Stomach (tissue), 9 donors: ENCODE measurements around the gene ARL14EP. TPM values are rescaled to one million over a fixed set of nuclear protein-coding genes. Genes with fewer than 3 reads are reported as not detected.

Source experiments
- DNase-seq, 2 donors: peaks; one replicate each; pipeline versions ENCODE4 v3.0.0 to v3.0.0-alpha.2; 2013 to 2019
- H3K27ac ChIP-seq, 5 donors: fragments of 200-600 bp in 4 of 5; sonication (generic) in 4 of 5; one replicate each; pipeline ENCODE4 v1.5.1; 2013 to 2019; ENCODE audit warnings: mild to moderate bottlenecking in 1 of 5, moderate library complexity in 1 of 5
- H3K27me3 ChIP-seq, 3 donors: fragments of 200-600 bp; sonication (generic); one replicate each; pipeline ENCODE4 v1.5.1; 2017 to 2019; ENCODE audit warnings: mixed run types in 1 of 3
- H3K36me3 ChIP-seq, 4 donors: fragments of 200-600 bp; sonication (generic); 1 replicate in 3 of 4; 2 replicates in 1 of 4; pipeline ENCODE4 v1.5.1; 2016 to 2019
- H3K4me1 ChIP-seq, 4 donors: fragments of 200-600 bp; sonication (generic); one replicate each; pipeline ENCODE4 v1.5.1; 2016 to 2019
- H3K4me3 ChIP-seq, 4 donors: fragments of 200-600 bp; sonication (generic) in 3 of 4; one replicate each; pipeline ENCODE4 v1.5.1; 2016 to 2019; ENCODE audit warnings: mild to moderate bottlenecking in 1 of 4
- H3K9me3 ChIP-seq, 4 donors: fragments of 200-600 bp; sonication (generic); one replicate each; pipeline ENCODE4 v1.5.1; 2016 to 2019
- EP300 ChIP-seq: sonication (generic); formaldehyde crosslinking; IDR thresholded peaks from one replicate; pipeline ENCODE4 v1.6.1; 2017; ENCODE audit warnings: antibody characterized with exemption
- POLR2A ChIP-seq, 4 donors: fragments of 450-650 bp; IDR thresholded peaks; one replicate each; pipeline ENCODE4 v1.6.1; 2016; ENCODE audit warnings: antibody characterized with exemption in 4 of 4, control low read depth in 2 of 4, mild to moderate bottlenecking in 1 of 4, moderate library complexity in 1 of 4
- POLR2AphosphoS5 ChIP-seq, 3 donors: sonication (generic); formaldehyde crosslinking; IDR thresholded peaks; one replicate each; pipeline ENCODE4 v1.6.1; 2016; ENCODE audit warnings: antibody characterized with exemption in 3 of 3
- WGBS, 5 donors: extraction: QIAGEN DNeasy Blood & Tissue Kit in 3 of 5; methylation state at CpG; one replicate each; pipeline versions ENCODE4 v1.1.5 to v1.1.7; 2013 to 2018; 5-methylcytosine and 5-hydroxymethylcytosine counted together
- intact Hi-C: fragments of 100-400 bp; cut with DNase I; formaldehyde crosslinking; loops from one replicate; pipeline ENCODE4 v1.15.1; 2023; ENCODE audit warnings: low total_unique reads
- polyA plus RNA-seq, 3 donors: library from polyadenylated mRNA; stranded (reverse); fragments of 200-250 nt; gene quantifications; one replicate each; pipeline ENCODE4 v1.2.3, GENCODE V29; 2013
- total RNA-seq, 5 donors: library from RNA; depleted of rRNA; stranded (reverse); fragments of >200 nt; gene quantifications; one replicate each; pipeline versions ENCODE4 v1.1.0 to v1.2.3, GENCODE V29; 2014 to 2016
- TF ChIP-seq, protein P1 (sequence below), 7 experiments: fragments of 450-650 bp in 4 of 7; fragments of 200-600 bp in 3 of 7; sonication (generic) in 3 of 7; IDR thresholded peaks; one replicate each; pipeline ENCODE4 v1.5.1; 2016 to 2019; ENCODE audit warnings: antibody characterized with exemption in 7 of 7, control low read depth in 2 of 7, mild to moderate bottlenecking in 1 of 7
- donor health status: healthy with polysubstance abuse.
- donor health status: Bipolar disorder and iron deficiency.
- donor health status: healthy.

ARL14EP gene
- total and polyA plus RNA-seq, 8 donors, result 1.2 to 47.7 (median 15.4) TPM

DNA sequence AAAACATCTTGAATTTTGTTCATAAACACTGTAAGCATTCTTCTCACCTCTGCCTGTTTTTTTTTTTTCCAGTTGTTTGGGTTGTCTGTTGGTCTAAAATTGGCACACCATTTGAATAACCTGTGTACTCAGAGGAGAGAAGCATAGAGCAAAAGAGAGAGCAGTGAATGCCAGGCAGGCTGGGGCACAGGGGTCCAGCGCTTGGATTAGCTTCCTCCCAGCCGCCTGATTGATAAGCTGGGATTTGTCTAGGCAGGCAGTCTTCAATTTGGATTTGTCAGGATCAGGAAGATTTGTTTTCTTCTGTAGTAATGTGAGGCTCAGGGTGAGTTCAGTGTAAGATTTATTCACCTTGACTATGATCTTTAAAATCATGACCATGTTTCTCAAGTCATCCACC is 59.0 kb downstream of the ARL14EP start:
- H3K36me3 ChIP-seq, result no peaks in the 10 kb centered on the region
- H3K27ac ChIP-seq, result no peak overlapping the region
- H3K9me3 ChIP-seq, result no peaks in the 10 kb centered on the region
- H3K4me1 ChIP-seq, result no peaks in the 10 kb centered on the region
- no peaks in the 10 kb centered on the region for H3K27me3 ChIP-seq
- no peak for DNase-seq
- intact Hi-C loops, result no loop called here
- TF ChIP-seq EP300 (no peak), POLR2A (IDR thresholded peaks at IDR 0.05) (no peak), POLR2AphosphoS5 (IDR thresholded peaks at IDR 0.05) (no peak)
- TF ChIP-seq, protein P1, sequence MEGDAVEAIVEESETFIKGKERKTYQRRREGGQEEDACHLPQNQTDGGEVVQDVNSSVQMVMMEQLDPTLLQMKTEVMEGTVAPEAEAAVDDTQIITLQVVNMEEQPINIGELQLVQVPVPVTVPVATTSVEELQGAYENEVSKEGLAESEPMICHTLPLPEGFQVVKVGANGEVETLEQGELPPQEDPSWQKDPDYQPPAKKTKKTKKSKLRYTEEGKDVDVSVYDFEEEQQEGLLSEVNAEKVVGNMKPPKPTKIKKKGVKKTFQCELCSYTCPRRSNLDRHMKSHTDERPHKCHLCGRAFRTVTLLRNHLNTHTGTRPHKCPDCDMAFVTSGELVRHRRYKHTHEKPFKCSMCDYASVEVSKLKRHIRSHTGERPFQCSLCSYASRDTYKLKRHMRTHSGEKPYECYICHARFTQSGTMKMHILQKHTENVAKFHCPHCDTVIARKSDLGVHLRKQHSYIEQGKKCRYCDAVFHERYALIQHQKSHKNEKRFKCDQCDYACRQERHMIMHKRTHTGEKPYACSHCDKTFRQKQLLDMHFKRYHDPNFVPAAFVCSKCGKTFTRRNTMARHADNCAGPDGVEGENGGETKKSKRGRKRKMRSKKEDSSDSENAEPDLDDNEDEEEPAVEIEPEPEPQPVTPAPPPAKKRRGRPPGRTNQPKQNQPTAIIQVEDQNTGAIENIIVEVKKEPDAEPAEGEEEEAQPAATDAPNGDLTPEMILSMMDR (IDR thresholded peaks at IDR 0.05), result no peak
- H3K4me3 ChIP-seq, result no peak overlapping the region
- WGBS, 5 donors, result 57 to 67% (median 66%) methylated on average over 2 of the region's 2 CpGs

Other genes with a start within 250 kb of the ARL14EP start
- gene FSHB, start 92.1 kb upstream of the ARL14EP start, total RNA-seq, result not detected
- not detected for gene FSHB, start 92.1 kb upstream of the ARL14EP start, polyA plus RNA-seq